SK-N-SH (cell line): ENCODE data around the gene AQP1. TPM values are rescaled to one million over a fixed set of nuclear protein-coding genes. Genes with fewer than 3 reads are reported as not detected.

Experiments
- CTCF ChIA-PET: fragments of 300-600, 350-600 bp; formaldehyde crosslinking; extraction: SDS; loops from one replicate; lab custom pipeline; 2021; lab: Yijun Ruan, JAX
- POLR2A ChIA-PET: fragments of 350-600 bp; sonication (Branson Sonifier 250); formaldehyde crosslinking; extraction: SDS; loops from one replicate; lab custom pipeline; 2020; ENCODE audit warnings: antibody characterized with exemption, inconsistent platforms; lab: Yijun Ruan, JAX
- DNase-seq: peaks from one replicate; pipeline ENCODE4 v3.0.0; 2012
- H2AFZ ChIP-seq: fragments of 200-600 bp; sonication (generic); 2 replicates; pipeline ENCODE4 v1.8.1; 2016; ENCODE audit warnings: antibody characterized with exemption, mild to moderate bottlenecking, low read depth
- H3F3A ChIP-seq: fragments of 200-600 bp; sonication (generic); replicated peaks from 2 replicates; pipeline ENCODE3; 2016; ENCODE audit warnings: antibody characterized with exemption, mild to moderate bottlenecking; ENCODE audit not compliant: insufficient read depth
- H3K27ac ChIP-seq, 2 experiments: fragments of 200-500 bp in 1 of 2; fragments of 200-600 bp in 1 of 2; sonication (Bioruptor generic) in 1 of 2; sonication (generic), shearing (Covaris generic) in 1 of 2; 2 replicates each; pipeline versions ENCODE4 v1.5.1 to v1.6.1; 2014 to 2016; ENCODE audit warnings: low read depth in 2 of 2, inconsistent platforms in 1 of 2, low read length in 1 of 2, mild to moderate bottlenecking in 1 of 2, mixed read lengths in 1 of 2
- H3K27me3 ChIP-seq: fragments of 200-600 bp; sonication (generic), shearing (Covaris generic); 2 replicates; pipeline ENCODE4 v1.6.1; 2016; ENCODE audit warnings: mixed run types; ENCODE audit not compliant: insufficient read depth
- H3K36me3 ChIP-seq, 2 experiments: fragments of 200-500 bp in 1 of 2; fragments of 200-600 bp in 1 of 2; sonication (Bioruptor generic) in 1 of 2; sonication (generic) in 1 of 2; replicated peaks in 1 of 2; 2 replicates each; pipeline versions ENCODE3 to v1.5.1; 2014 to 2016; ENCODE audit warnings: low read length in 1 of 2, mild to moderate bottlenecking in 1 of 2; ENCODE audit not compliant: insufficient read depth in 2 of 2, control insufficient read depth in 1 of 2
- H3K4me1 ChIP-seq, 2 experiments: fragments of 200-500 bp in 1 of 2; fragments of 200-600 bp in 1 of 2; sonication (Bioruptor generic) in 1 of 2; sonication (generic), shearing (Covaris generic) in 1 of 2; 2 replicates each; pipeline versions ENCODE4 v1.5.1 to v1.6.1; 2014 to 2016; ENCODE audit warnings: low read depth in 1 of 2, low read length in 1 of 2, mixed run types in 1 of 2; ENCODE audit not compliant: insufficient read depth in 2 of 2, control insufficient read depth in 1 of 2
- H3K4me2 ChIP-seq: fragments of 200-600 bp; sonication (generic), shearing (Covaris generic); 2 replicates; pipeline ENCODE4 v1.6.1; 2017; ENCODE audit warnings: mixed run types
- H3K4me3 ChIP-seq, 2 experiments: fragments of 200-500 bp in 1 of 2; fragments of 200-600 bp in 1 of 2; sonication (Bioruptor generic) in 1 of 2; sonication (generic), shearing (Covaris generic) in 1 of 2; 2 replicates each; pipeline versions ENCODE4 v1.5.1 to v1.8.1; 2014 to 2016; ENCODE audit warnings: low read depth in 2 of 2, inconsistent platforms in 1 of 2, low read length in 1 of 2, mild to moderate bottlenecking in 1 of 2, mixed read lengths in 1 of 2, moderate library complexity in 1 of 2
- H3K79me2 ChIP-seq: fragments of 200-600 bp; sonication (generic); 2 replicates; pipeline ENCODE4 v1.8.1; 2017; ENCODE audit warnings: mild to moderate bottlenecking; ENCODE audit not compliant: insufficient read depth
- H3K9ac ChIP-seq: fragments of 200-600 bp; sonication (generic); 2 replicates; pipeline ENCODE4 v1.6.1; 2017; ENCODE audit warnings: mixed run types
- H3K9me2 ChIP-seq: fragments of 200-600 bp; sonication (generic); 2 replicates; pipeline ENCODE4 v1.6.1; 2017; ENCODE audit warnings: mixed run types
- H3K9me3 ChIP-seq: fragments of 200-600 bp; sonication (generic); 2 replicates; pipeline ENCODE4 v1.6.1; 2017; ENCODE audit warnings: mixed run types, mild to moderate bottlenecking, moderate library complexity
- H4K20me1 ChIP-seq: fragments of 200-600 bp; sonication (generic); 2 replicates; pipeline ENCODE4 v1.6.1; 2017; ENCODE audit warnings: mild to moderate bottlenecking, mixed run types; ENCODE audit not compliant: insufficient read depth
- GATA2 ChIP-seq: sonication (generic); formaldehyde crosslinking; IDR thresholded peaks from 2 replicates; pipeline ENCODE4 v1.5.0; 2020; ENCODE audit warnings: mild to moderate bottlenecking, missing genetic modification reagents
- MXI1 ChIP-seq: IDR thresholded peaks from 2 replicates; pipeline ENCODE4 v1.6.1; 2012; ENCODE audit warnings: mild to moderate bottlenecking, low read depth, low read length, improper control_type of control experiment
- RCOR1 ChIP-seq: fragments of 150-350 bp; IDR thresholded peaks from 2 replicates; pipeline ENCODE4 v1.6.1; 2017; ENCODE audit warnings: antibody characterized with exemption, low read length
- SIN3A ChIP-seq: IDR thresholded peaks from 2 replicates; pipeline ENCODE4 v1.6.1; 2012; ENCODE audit warnings: low read depth, mild to moderate bottlenecking, low read length, moderate library complexity, borderline replicate concordance
- TEAD4 ChIP-seq: IDR thresholded peaks from 2 replicates; pipeline ENCODE4 v1.4.0; 2012; ENCODE audit warnings: mild to moderate bottlenecking, borderline replicate concordance; ENCODE audit not compliant: insufficient read depth
- WGBS: methylation state at CpG from one replicate; pipeline ENCODE4 v1.1.6; 2017; ENCODE audit warnings: low lambda C conversion rate; 5-methylcytosine and 5-hydroxymethylcytosine counted together
- polyA plus RNA-seq, 3 experiments: library from polyadenylated mRNA; depleted of rRNA; stranded (reverse); fragments of >200 nt; gene quantifications; 2 replicates each; pipeline ENCODE4 v1.2.3, GENCODE V29; 2012
- TF ChIP-seq, protein P1 (sequence below): fragments of 200-600 bp; sonication (generic); IDR thresholded peaks from 2 replicates; pipeline ENCODE4 v1.6.1; 2017; ENCODE audit warnings: antibody characterized with exemption, mild to moderate bottlenecking, moderate library complexity
- TF ChIP-seq, protein P2 (sequence below): IDR thresholded peaks from 2 replicates; pipeline ENCODE4 v1.4.0; 2012; ENCODE audit warnings: low read depth, borderline replicate concordance
- TF ChIP-seq, protein P3 (sequence below): fragments of 150-350 bp; IDR thresholded peaks from 2 replicates; pipeline ENCODE4 v1.6.1; 2017; ENCODE audit warnings: antibody characterized with exemption, low read length, low read depth, borderline replicate concordance

Gene AQP1
- polyA plus RNA-seq, 1 of the 3 experiments (the other 2 are of a cell fraction) = 1.7 TPM

DNA sequence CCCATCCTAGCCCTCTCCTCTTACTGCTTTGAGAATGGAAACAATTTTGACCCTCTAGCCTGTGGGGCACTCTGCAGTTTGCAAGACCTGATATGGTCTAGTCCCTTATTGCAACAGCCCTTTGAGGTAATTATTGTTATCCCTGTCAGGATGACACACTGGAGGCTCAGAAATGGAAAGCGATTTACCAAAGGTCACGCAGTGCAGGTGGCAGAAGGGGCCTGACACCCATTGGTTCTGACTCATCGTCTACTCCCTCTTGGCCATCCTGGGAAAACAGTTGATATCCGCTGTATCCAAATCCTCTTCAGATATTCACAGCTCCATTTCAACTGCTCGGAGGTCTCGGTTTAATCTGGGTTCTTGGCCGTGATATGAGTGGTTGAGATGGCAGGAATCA is 44.7 kb upstream of the AQP1 start:
- Histone ChIP-seq H2AFZ (no peak overlapping the region), H3K4me2 (no peak overlapping the region), H3K9ac (no peak overlapping the region), H3K4me1 (peaks cover 18 to 43% of the 10 kb centered on the region in 2 experiments; a peak in 3 of 4 replicates), H3K79me2 (no peaks in the 10 kb centered on the region), H3K27me3 (no peaks in the 10 kb centered on the region), H3K4me3 (no peak overlapping the region), H4K20me1 (no peaks in the 10 kb centered on the region), H3F3A (peaks cover 7% of the 10 kb centered on the region), H3K36me3 (no peaks in the 10 kb centered on the region), H3K9me3 (no peaks in the 10 kb centered on the region), H3K9me2 (no peaks in the 10 kb centered on the region), H3K27ac (no peak overlapping the region)
- DNase-seq = no peak
- ChIA-PET CTCF (interaction anchor here (0.7 to 1.7 kb wide), 5 partner anchors 19 to 256 kb away, joined by 3 to 4 read pairs (median 4); no protein-coding TSS in a partner anchor), POLR2A (no interaction called here)
- 92% methylated on average over 7 of the region's 7 CpGs for WGBS
- TF ChIP-seq RCOR1 (no peak), TEAD4 (no peak)
- TF ChIP-seq, protein P1, sequence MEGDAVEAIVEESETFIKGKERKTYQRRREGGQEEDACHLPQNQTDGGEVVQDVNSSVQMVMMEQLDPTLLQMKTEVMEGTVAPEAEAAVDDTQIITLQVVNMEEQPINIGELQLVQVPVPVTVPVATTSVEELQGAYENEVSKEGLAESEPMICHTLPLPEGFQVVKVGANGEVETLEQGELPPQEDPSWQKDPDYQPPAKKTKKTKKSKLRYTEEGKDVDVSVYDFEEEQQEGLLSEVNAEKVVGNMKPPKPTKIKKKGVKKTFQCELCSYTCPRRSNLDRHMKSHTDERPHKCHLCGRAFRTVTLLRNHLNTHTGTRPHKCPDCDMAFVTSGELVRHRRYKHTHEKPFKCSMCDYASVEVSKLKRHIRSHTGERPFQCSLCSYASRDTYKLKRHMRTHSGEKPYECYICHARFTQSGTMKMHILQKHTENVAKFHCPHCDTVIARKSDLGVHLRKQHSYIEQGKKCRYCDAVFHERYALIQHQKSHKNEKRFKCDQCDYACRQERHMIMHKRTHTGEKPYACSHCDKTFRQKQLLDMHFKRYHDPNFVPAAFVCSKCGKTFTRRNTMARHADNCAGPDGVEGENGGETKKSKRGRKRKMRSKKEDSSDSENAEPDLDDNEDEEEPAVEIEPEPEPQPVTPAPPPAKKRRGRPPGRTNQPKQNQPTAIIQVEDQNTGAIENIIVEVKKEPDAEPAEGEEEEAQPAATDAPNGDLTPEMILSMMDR = no peak

DNA sequence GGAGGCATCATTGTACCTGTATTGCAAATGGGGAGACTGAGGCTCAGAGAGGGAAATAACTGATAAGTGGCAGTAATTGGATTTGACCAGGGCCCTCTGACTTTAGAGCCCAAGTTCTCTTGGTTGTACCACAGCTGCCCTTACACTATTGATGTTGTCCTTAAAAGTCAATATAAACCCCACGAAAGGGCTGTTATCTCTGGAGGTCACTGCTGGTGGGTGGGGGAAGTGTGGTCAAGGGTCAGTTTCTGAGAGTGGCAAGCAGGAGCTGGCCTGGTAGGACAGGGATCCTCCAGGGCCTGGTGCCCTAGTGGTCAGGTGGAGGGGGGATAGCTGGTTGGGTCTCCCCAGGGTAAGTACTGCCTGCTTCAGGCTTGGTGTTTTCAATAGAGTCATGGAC is 44.2 kb upstream of the AQP1 start:
- H3K9me2 ChIP-seq = no peaks in the 10 kb centered on the region
- H3K4me2 ChIP-seq = no peak overlapping the region
- no peaks in the 10 kb centered on the region for H3K79me2 ChIP-seq
- DNase-seq = no peak
- POLR2A ChIA-PET = interaction anchor here (0.8 kb wide), 1 partner anchor 12 kb away, joined by 3 read pairs; no protein-coding TSS in a partner anchor
- peaks cover 0 to 5% of the 10 kb centered on the region in 2 experiments for H3K36me3 ChIP-seq
- no peaks in the 10 kb centered on the region for H3K27me3 ChIP-seq
- H3K4me1 ChIP-seq = peaks cover 18 to 38% of the 10 kb centered on the region in 2 experiments; a peak in 3 of 4 replicates
- H2AFZ ChIP-seq = no peak overlapping the region
- CTCF ChIA-PET = interaction anchor here (1.3 to 1.7 kb wide), 3 partner anchors 18 to 256 kb away, joined by 3 to 4 read pairs (median 3); no protein-coding TSS in a partner anchor
- H4K20me1 ChIP-seq = no peaks in the 10 kb centered on the region
- TF ChIP-seq, protein P2, sequence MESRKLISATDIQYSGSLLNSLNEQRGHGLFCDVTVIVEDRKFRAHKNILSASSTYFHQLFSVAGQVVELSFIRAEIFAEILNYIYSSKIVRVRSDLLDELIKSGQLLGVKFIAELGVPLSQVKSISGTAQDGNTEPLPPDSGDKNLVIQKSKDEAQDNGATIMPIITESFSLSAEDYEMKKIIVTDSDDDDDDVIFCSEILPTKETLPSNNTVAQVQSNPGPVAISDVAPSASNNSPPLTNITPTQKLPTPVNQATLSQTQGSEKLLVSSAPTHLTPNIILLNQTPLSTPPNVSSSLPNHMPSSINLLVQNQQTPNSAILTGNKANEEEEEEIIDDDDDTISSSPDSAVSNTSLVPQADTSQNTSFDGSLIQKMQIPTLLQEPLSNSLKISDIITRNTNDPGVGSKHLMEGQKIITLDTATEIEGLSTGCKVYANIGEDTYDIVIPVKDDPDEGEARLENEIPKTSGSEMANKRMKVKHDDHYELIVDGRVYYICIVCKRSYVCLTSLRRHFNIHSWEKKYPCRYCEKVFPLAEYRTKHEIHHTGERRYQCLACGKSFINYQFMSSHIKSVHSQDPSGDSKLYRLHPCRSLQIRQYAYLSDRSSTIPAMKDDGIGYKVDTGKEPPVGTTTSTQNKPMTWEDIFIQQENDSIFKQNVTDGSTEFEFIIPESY = no peak
- TF ChIP-seq, protein P3, sequence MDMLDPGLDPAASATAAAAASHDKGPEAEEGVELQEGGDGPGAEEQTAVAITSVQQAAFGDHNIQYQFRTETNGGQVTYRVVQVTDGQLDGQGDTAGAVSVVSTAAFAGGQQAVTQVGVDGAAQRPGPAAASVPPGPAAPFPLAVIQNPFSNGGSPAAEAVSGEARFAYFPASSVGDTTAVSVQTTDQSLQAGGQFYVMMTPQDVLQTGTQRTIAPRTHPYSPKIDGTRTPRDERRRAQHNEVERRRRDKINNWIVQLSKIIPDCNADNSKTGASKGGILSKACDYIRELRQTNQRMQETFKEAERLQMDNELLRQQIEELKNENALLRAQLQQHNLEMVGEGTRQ = no peak
- TF ChIP-seq SIN3A = no peak
- no peak for TF ChIP-seq MXI1
- TF ChIP-seq GATA2 = no peak
- no peaks in the 10 kb centered on the region for H3K9me3 ChIP-seq
- peaks cover 7% of the 10 kb centered on the region for H3F3A ChIP-seq
- no peak overlapping the region for H3K27ac ChIP-seq
- WGBS = 100% methylated on average over 1 of the region's 1 CpG
- H3K4me3 ChIP-seq = no peak overlapping the region
- no peak overlapping the region for H3K9ac ChIP-seq
